HepG2 (cell line): Measurements from ENCODE around the gene TBL3. TPM values are rescaled to one million over a fixed set of nuclear protein-coding genes. Genes with fewer than 3 reads are reported as not detected.

ENCODE experiments used
- ATAC-seq: fragments of 200-7000 bp; cut with Tn5 transposase; 3 replicates; pipeline ENCODE4 v1.9.1; 2020; ENCODE audit warnings: mild to moderate bottlenecking, moderate library complexity
- BruUV-seq: library from RNA; stranded (reverse); fragments of 400-500 nt; replicated peaks from 2 replicates; lab custom pipeline; 2021; lab: Mats Ljungman, UMichigan
- CTCF ChIA-PET: fragments of 300-600 bp; formaldehyde crosslinking; extraction: SDS; loops from one replicate; lab custom pipeline; 2021; ENCODE audit warnings: low total read pairs, inconsistent platforms, low intra/inter-chr PET ratio; lab: Yijun Ruan, JAX
- POLR2A ChIA-PET: fragments of 350-600 bp; sonication (Branson Sonifier 250); formaldehyde crosslinking; loops from one replicate; lab custom pipeline; 2020; ENCODE audit warnings: antibody characterized with exemption, inconsistent platforms; lab: Yijun Ruan, JAX
- DNase-seq: peaks from one replicate; pipeline ENCODE4 v3.0.0-alpha.2; 2015; ENCODE audit warnings: low spot score
- FAIRE-seq: peaks from 3 replicates; lab custom pipeline; 2011; peaks lifted over from hg19 to GRCh38; lab: Jason Lieb, UNC
- H2AFZ ChIP-seq: one replicate; pipeline ENCODE4 v1.6.1; 2011; ENCODE audit warnings: low read length, inconsistent platforms
- H3K27ac ChIP-seq: fragments of 300-600 bp; 3 replicates; pipeline ENCODE4 v1.8.0; 2011; ENCODE audit warnings: mixed run types, mild to moderate bottlenecking, mixed read lengths, low read length, inconsistent platforms; ENCODE audit not compliant: insufficient read depth; ENCODE audit errors: extremely low read length
- H3K27me3 ChIP-seq, 2 experiments: fragments of 200-600 bp in 1 of 2; 2 replicates in 1 of 2; 3 replicates in 1 of 2; pipeline versions ENCODE4 v1.6.0 to v1.8.0; 2011; ENCODE audit warnings: low read length in 2 of 2, mild to moderate bottlenecking in 2 of 2, moderate library complexity in 2 of 2, inconsistent platforms in 1 of 2; ENCODE audit not compliant: insufficient read depth in 2 of 2, control insufficient read depth in 1 of 2
- H3K36me3 ChIP-seq, 2 experiments: fragments of 200-600 bp in 1 of 2; replicated peaks in 1 of 2; 2 replicates in 1 of 2; 3 replicates in 1 of 2; pipeline versions ENCODE4 v1.5.1 to v1.8.0; 2011; ENCODE audit warnings: low read length in 2 of 2, inconsistent platforms in 1 of 2; ENCODE audit not compliant: insufficient read depth in 2 of 2, control insufficient read depth in 1 of 2
- H3K4me1 ChIP-seq: 2 replicates; pipeline ENCODE4 v1.5.1; 2012; ENCODE audit warnings: low read length, inconsistent platforms; ENCODE audit not compliant: insufficient read depth
- H3K4me2 ChIP-seq: 2 replicates; pipeline ENCODE4 v1.6.0; 2011; ENCODE audit warnings: low read depth, low read length, inconsistent platforms
- H3K4me3 ChIP-seq, 3 experiments: fragments of 200-600 bp in 1 of 3; sonication (generic), shearing (Covaris generic) in 1 of 3; replicated peaks in 1 of 3; 2 replicates each; pipeline ENCODE4 v1.5.1; 2011 to 2016; ENCODE audit warnings: low read length in 3 of 3, inconsistent platforms in 2 of 3, low read depth in 2 of 3, mild to moderate bottlenecking in 2 of 3, control low read depth in 1 of 3, mixed read lengths in 1 of 3; ENCODE audit not compliant: insufficient read depth in 1 of 3
- H3K79me2 ChIP-seq: one replicate; pipeline ENCODE4 v1.6.1; 2011; ENCODE audit warnings: low read length, inconsistent platforms; ENCODE audit not compliant: insufficient read depth
- H3K9ac ChIP-seq: 2 replicates; pipeline ENCODE4 v1.6.0; 2011; ENCODE audit warnings: mild to moderate bottlenecking, low read depth, low read length, inconsistent platforms; ENCODE audit not compliant: insufficient read depth
- H3K9me3 ChIP-seq: 2 replicates; pipeline ENCODE4 v1.5.1; 2012; ENCODE audit warnings: mild to moderate bottlenecking, low read length
- H4K20me1 ChIP-seq: 2 replicates; pipeline ENCODE4 v1.6.0; 2011; ENCODE audit warnings: inconsistent platforms, mild to moderate bottlenecking, low read length, moderate library complexity; ENCODE audit not compliant: insufficient read depth
- CREBL2 ChIP-seq: sonication (generic); formaldehyde crosslinking; IDR thresholded peaks from 2 replicates; pipeline ENCODE4 v1.8.1; 2023; ENCODE audit warnings: missing genetic modification reagents, mild to moderate bottlenecking, borderline replicate concordance
- PHF21A ChIP-seq: sonication (generic); formaldehyde crosslinking; IDR thresholded peaks from 2 replicates; pipeline ENCODE4 v1.5.0; 2020; ENCODE audit warnings: mild to moderate bottlenecking, missing genetic modification reagents
- RAD21 ChIP-seq: fragments of 450-650 bp; formaldehyde crosslinking; IDR thresholded peaks from 2 replicates; pipeline ENCODE4 v1.5.0; 2020; ENCODE audit warnings: mild to moderate bottlenecking
- TRAFD1 ChIP-seq: sonication (generic); formaldehyde crosslinking; IDR thresholded peaks from 2 replicates; pipeline ENCODE4 v1.5.1; 2020; ENCODE audit warnings: missing genetic modification reagents, mild to moderate bottlenecking, borderline replicate concordance
- USF2 ChIP-seq, 2 experiments: sonication (generic) in 1 of 2; formaldehyde crosslinking in 1 of 2; IDR thresholded peaks; 2 replicates each; pipeline versions ENCODE4 v1.5.1 to v1.6.1; 2011 to 2020; ENCODE audit warnings: borderline replicate concordance in 1 of 2, low read depth in 1 of 2, low read length in 1 of 2, mild to moderate bottlenecking in 1 of 2, missing genetic modification reagents in 1 of 2, moderate library complexity in 1 of 2
- XRCC5 ChIP-seq: fragments of 200-400 bp; formaldehyde crosslinking; optimal IDR thresholded peaks from 2 replicates; pipeline ENCODE3; 2017; ENCODE audit warnings: mild to moderate bottlenecking, low read length
- ZNF34 ChIP-seq: sonication (generic); formaldehyde crosslinking; IDR thresholded peaks from 2 replicates; pipeline ENCODE4 v1.4.0; 2020; ENCODE audit warnings: mild to moderate bottlenecking, missing genetic modification reagents, borderline replicate concordance
- ZNF549 ChIP-seq: sonication (generic); formaldehyde crosslinking; IDR thresholded peaks from 2 replicates; pipeline ENCODE4 v1.5.0; 2020; ENCODE audit warnings: missing genetic modification reagents
- ZNF883 ChIP-seq: sonication (generic); formaldehyde crosslinking; IDR thresholded peaks from 2 replicates; pipeline ENCODE4 v1.5.1; 2020; ENCODE audit warnings: mild to moderate bottlenecking, missing genetic modification reagents; ENCODE audit errors: not compliant biosample characterization
- ZSCAN22 ChIP-seq: sonication (generic); formaldehyde crosslinking; IDR thresholded peaks from 2 replicates; pipeline ENCODE4 v1.4.0; 2020; ENCODE audit warnings: mild to moderate bottlenecking, missing genetic modification reagents
- WGBS: methylation state at CpG from one replicate; pipeline ENCODE4 v1.1.6; 2017; ENCODE audit warnings: low lambda C conversion rate; 5-methylcytosine and 5-hydroxymethylcytosine counted together
- in situ Hi-C: cut with HindIII; loops from 2 replicates; pipeline ENCODE4 v1.10.0; 2017; ENCODE audit warnings: low pct_unique_long_range_greater_than_20kb; ENCODE audit not compliant: extremely low pct_ligation_motif_present
- intact Hi-C: fragments of 100-400 bp; cut with micrococcal nuclease; formaldehyde crosslinking; loops from one replicate; pipeline ENCODE4 v1.10.0; 2022; ENCODE audit not compliant: unreplicated experiment
- polyA plus RNA-seq, 8 experiments: library from polyadenylated mRNA; depleted of rRNA in 3 of 8; stranded (reverse) in 7 of 8; unstranded in 1 of 8; fragments of >200 nt; fragmentation: Illumina TruSeq in 4 of 8; extraction: Trizol in 4 of 8; gene quantifications; 2 replicates each; pipeline versions ENCODE4 v1.2.1 to v1.2.3, GENCODE V29; 2011 to 2016; ENCODE audit warnings: low read depth in 4 of 8, missing spikeins in 1 of 8, mixed read lengths in 1 of 8; ENCODE audit not compliant: insufficient read depth in 1 of 8
- total RNA-seq, 5 experiments: library from RNA; depleted of rRNA; stranded (reverse); fragments of >200 nt; fragmentation: Illumina TruSeq; extraction: Trizol; gene quantifications; 2 replicates each; pipeline ENCODE4 v1.2.3, GENCODE V29; 2016; ENCODE audit warnings: low read depth in 1 of 5
- TF ChIP-seq, protein P1 (sequence below): sonication (generic); formaldehyde crosslinking; IDR thresholded peaks from 2 replicates; pipeline ENCODE4 v1.4.0; 2020; ENCODE audit warnings: mild to moderate bottlenecking, missing genetic modification reagents
- TF ChIP-seq, protein P2 (sequence below): fragments of 450-650 bp; IDR thresholded peaks from 2 replicates; pipeline ENCODE4 v1.6.1; 2016

TBL3 gene
- total and polyA plus RNA-seq, 2 of the 13 experiments (the other 11 are each of a cell fraction or from before 2014, with no cell fraction given), result 16.8 to 38.0 TPM

DNA sequence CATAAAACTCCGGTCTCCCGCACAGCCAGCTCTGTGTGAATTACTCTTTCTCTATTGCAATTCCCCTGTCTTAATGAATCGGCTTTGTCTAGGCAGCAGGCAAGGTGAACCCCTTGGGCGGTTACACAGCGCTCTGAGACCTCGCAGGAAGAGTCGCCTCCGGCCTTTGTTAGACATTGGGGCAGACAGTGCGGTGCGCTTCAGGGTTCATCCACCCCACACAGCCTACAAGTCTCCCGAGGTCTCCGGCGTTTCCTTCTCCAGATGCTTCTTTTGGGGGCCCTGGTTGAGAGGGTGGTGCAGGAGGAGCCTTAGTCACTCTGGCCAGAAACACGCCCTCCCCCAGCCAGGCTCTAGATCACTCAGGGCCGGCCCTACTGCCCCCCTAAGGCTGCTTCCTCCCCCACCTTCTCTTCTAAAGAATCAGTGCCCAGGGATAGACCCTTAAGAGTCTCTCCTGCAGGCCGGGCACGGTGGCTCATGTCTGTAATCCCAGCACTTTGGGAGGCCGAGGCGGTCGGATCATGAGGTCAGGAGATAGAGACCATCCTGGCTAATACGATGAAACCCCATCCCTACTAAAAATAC lies 27.1 kb upstream of the TBL3 start:
- FAIRE-seq, result no peak
- TF ChIP-seq CREBL2 (CRISPR knock-in tag) (no peak), ZNF883 (no peak), ZNF549 (CRISPR knock-in tag) (no peak), RAD21 (no peak), XRCC5 (no peak), PHF21A (CRISPR knock-in tag) (no peak), USF2 (IDR thresholded peaks at IDR 0.05; ENCODE audit: low read depth, low read length) (no peak), USF2 (CRISPR knock-in tag; IDR thresholded peaks at IDR 0.05; ENCODE audit: borderline replicate concordance) (no peak), ZNF34 (CRISPR knock-in tag) (no peak), TRAFD1 (CRISPR knock-in tag) (no peak), ZSCAN22 (CRISPR knock-in tag) (no peak)
- TF ChIP-seq, protein P1, sequence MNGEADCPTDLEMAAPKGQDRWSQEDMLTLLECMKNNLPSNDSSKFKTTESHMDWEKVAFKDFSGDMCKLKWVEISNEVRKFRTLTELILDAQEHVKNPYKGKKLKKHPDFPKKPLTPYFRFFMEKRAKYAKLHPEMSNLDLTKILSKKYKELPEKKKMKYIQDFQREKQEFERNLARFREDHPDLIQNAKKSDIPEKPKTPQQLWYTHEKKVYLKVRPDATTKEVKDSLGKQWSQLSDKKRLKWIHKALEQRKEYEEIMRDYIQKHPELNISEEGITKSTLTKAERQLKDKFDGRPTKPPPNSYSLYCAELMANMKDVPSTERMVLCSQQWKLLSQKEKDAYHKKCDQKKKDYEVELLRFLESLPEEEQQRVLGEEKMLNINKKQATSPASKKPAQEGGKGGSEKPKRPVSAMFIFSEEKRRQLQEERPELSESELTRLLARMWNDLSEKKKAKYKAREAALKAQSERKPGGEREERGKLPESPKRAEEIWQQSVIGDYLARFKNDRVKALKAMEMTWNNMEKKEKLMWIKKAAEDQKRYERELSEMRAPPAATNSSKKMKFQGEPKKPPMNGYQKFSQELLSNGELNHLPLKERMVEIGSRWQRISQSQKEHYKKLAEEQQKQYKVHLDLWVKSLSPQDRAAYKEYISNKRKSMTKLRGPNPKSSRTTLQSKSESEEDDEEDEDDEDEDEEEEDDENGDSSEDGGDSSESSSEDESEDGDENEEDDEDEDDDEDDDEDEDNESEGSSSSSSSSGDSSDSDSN (CRISPR knock-in tag), result no peak
- TF ChIP-seq, protein P2, sequence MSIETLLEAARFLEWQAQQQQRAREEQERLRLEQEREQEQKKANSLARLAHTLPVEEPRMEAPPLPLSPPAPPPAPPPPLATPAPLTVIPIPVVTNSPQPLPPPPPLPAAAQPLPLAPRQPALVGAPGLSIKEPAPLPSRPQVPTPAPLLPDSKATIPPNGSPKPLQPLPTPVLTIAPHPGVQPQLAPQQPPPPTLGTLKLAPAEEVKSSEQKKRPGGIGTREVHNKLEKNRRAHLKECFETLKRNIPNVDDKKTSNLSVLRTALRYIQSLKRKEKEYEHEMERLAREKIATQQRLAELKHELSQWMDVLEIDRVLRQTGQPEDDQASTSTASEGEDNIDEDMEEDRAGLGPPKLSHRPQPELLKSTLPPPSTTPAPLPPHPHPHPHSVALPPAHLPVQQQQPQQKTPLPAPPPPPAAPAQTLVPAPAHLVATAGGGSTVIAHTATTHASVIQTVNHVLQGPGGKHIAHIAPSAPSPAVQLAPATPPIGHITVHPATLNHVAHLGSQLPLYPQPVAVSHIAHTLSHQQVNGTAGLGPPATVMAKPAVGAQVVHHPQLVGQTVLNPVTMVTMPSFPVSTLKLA, result no peak

More for the DNA sequence above, 27.1 kb upstream of the TBL3 start:
- Histone ChIP-seq H3K9me3 (no peaks in the 10 kb centered on the region), H4K20me1 (no peaks in the 10 kb centered on the region; the same call in 1 of the 2 replicates), H3K36me3 (no peaks in the 10 kb centered on the region), H3K4me2 (no peak overlapping the region), H3K4me3 (no peak overlapping the region), H3K9ac (no peak overlapping the region), H3K4me1 (peaks cover 51% of the 10 kb centered on the region), H3K79me2 (peaks cover 14% of the 10 kb centered on the region), H2AFZ (no peak overlapping the region), H3K27me3 (peaks cover 0 to 5% of the 10 kb centered on the region in 2 experiments; a peak in 1 of 5 replicates), H3K27ac (no peak overlapping the region)
- DNase-seq, result no peak
- intact Hi-C loops, result no loop called here
- no TSS peak for BruUV-seq
- in situ Hi-C loops, result no loop called here
- ChIA-PET POLR2A (interaction anchor here (2.5 to 5.8 kb wide), 4 partner anchors 15 to 21 kb away, joined by 8 to 139 read pairs (median 74); partner anchors contain the start of genes NDUFB10, RNF151 and RPS2), CTCF (no interaction called here)
- 84% methylated on average over 20 of the region's 21 CpGs for WGBS
- ATAC-seq, result no peak
